ENCODE data around the gene SLC30A3.
A peak's percentile ranks its signal among the peaks of the same experiment; 100 is the strongest.
"Not testable (repeated sequence)": the region's sequence is repeated elsewhere in the genome, so short reads cannot be mapped to it uniquely, and the experiment has no call there.

SLC30A3 gene

DNA sequence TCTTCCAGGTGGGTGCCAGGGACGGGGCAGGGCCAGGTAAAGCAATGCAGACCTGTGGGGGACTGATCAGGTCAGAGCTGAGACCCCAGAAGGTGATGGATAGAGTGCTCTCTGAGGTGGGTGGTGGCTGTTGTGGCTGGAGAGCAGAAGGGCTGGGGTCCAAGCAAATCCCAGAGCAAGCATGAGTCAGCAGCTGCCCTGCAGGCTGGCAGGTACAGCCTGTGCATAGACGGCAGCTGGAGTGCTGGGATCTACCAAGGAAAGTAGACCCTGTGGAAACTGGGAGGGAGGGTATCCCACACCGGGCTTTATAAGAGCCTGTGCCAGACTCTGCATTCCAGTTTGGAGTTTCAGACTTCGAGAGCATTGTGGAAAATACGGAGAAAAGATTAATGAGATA lies 20.0 kb upstream of the SLC30A3 start:
- Histone ChIP-seq H3K4me3 (ENCODE audit: low read depth, low read length) (peak overlapping the region; percentile 49), H3K9ac (ENCODE audit: low read depth, low read length) (peak overlapping the region; percentile 22; the same call in 1 of the 2 replicates), H3K27ac (ENCODE audit: low read depth, low read length) (peak overlapping the region; percentile 48), H3K9me3 (ENCODE audit: control insufficient read depth, insufficient read depth, low read length) (no peaks in the 10 kb centered on the region), H3K4me1 (ENCODE audit: control insufficient read depth, insufficient read depth, low read length) (peaks cover 33% of the 10 kb centered on the region), H3K27me3 (ENCODE audit: control insufficient read depth, insufficient read depth, low read length) (peaks cover 9% of the 10 kb centered on the region; the same call in 1 of the 2 replicates), H3K36me3 (ENCODE audit: control insufficient read depth, insufficient read depth, low read length) (no peaks in the 10 kb centered on the region)

DNA sequence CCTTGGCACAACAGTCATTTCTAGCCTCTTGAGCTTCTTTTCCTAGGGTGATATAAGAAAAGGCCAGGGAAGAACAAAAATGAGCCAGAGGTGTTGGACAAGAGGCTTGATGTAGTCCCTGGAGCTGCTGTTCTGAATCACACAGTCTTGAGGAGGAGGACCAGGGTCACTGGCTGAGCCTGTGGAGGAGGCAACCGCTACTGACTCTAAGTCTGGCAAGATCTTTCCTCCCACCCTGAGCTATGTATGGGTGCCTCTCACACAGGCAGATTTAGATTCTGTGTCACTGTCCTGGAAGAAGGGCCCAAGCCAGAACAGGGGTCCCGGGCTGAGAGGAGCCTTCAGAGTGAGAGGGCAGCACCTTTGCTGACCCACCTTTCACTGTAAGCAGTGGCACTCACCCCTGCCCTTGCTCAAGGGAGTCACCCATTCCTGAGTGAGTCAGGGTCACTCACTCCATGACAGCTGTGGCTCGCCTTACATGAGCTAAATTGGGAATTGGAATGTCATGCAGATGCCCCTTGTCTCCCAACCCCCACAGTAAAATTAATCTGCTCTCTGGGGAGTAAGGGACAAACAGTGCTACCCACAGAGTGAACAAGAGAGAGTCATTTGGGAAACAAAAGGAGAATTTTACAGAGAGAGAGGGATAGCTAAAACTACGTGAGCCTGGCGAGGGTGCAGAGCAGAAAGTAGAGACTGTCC lies 19.2 kb upstream of the SLC30A3 start, which contains the start of gene TRIM54:
TRIM54 (plus strand) TSS at position 575 of the 705 bp plus-strand sequence. CDS start 303 bp downstream, outside the sequence.
- peak within 1 kb of the TSS; percentile 49 for H3K4me3 ChIP-seq (ENCODE audit: low read depth, low read length)
- peak within 1 kb of the TSS; percentile 48 for H3K27ac ChIP-seq (ENCODE audit: low read depth, low read length)
- peak within 1 kb of the TSS; percentile 22; the same call in 1 of the 2 replicates for H3K9ac ChIP-seq (ENCODE audit: low read depth, low read length)

DNA sequence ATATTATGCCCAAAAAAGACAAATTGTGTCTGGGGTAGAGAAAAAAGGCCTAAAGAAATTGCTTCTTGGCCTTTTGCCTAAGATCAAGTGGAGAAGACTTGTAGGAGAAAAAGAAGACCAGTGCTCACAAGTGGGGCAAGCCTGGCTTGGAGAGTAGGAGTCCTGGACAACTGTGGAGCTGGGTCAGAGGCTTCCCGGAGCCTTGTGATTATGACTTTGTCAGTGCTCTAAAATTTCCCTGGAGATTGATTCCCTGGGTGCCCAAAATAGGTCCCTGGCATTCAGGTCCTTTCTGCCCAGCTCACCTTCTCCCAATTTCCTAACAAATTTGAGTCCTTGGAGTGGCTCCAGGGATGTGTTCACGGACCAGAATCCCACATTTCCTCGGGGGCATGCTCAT lies 18.6 kb upstream of the SLC30A3 start:
- peaks cover 27% of the 10 kb centered on the region for H3K4me1 ChIP-seq (ENCODE audit: control insufficient read depth, insufficient read depth, low read length)
- H3K9ac ChIP-seq (ENCODE audit: low read depth, low read length) = no peak overlapping the region
- no peaks in the 10 kb centered on the region for H3K36me3 ChIP-seq (ENCODE audit: control insufficient read depth, insufficient read depth, low read length)
- no peak overlapping the region for H3K4me3 ChIP-seq (ENCODE audit: low read depth, low read length)
- H3K9me3 ChIP-seq (ENCODE audit: control insufficient read depth, insufficient read depth, low read length) = no peaks in the 10 kb centered on the region
- peak overlapping the region; percentile 16 for H3K27ac ChIP-seq (ENCODE audit: low read depth, low read length)
- peaks cover 9% of the 10 kb centered on the region; the same call in 1 of the 2 replicates for H3K27me3 ChIP-seq (ENCODE audit: control insufficient read depth, insufficient read depth, low read length)

More for the DNA sequence above, 19.2 kb upstream of the SLC30A3 start, which contains the start of gene TRIM54:
- Histone ChIP-seq H3K36me3 (ENCODE audit: control insufficient read depth, insufficient read depth, low read length) (no peaks in the 10 kb centered on the region), H3K27me3 (ENCODE audit: control insufficient read depth, insufficient read depth, low read length) (peaks cover 9% of the 10 kb centered on the region; the same call in 1 of the 2 replicates), H3K9me3 (ENCODE audit: control insufficient read depth, insufficient read depth, low read length) (no peaks in the 10 kb centered on the region), H3K4me1 (ENCODE audit: control insufficient read depth, insufficient read depth, low read length) (peaks cover 32% of the 10 kb centered on the region)

DNA sequence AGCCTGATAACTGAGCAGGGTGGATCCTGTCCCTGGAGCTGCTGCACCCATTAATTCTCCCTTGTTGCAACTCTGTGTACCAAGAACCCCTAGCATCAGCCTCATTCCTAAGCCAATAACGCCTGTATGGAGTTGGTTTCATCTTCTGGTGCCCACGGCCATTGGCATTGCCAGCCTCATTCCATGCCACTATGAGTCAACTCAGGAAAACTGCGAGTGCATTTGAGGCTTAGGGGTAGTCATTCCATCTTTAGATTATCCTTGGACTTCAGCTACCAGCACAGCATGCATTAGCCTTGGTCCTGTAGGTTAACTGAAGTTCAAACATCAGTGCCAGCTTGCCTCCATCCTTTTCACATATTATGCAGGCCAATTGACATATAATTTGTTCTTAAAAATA lies 18.0 kb upstream of the SLC30A3 start:
- H3K27ac ChIP-seq (ENCODE audit: low read depth, low read length) = no peak overlapping the region
- peaks cover 26% of the 10 kb centered on the region for H3K4me1 ChIP-seq (ENCODE audit: control insufficient read depth, insufficient read depth, low read length)
- H3K9ac ChIP-seq (ENCODE audit: low read depth, low read length) = no peak overlapping the region
- H3K9me3 ChIP-seq (ENCODE audit: control insufficient read depth, insufficient read depth, low read length) = no peaks in the 10 kb centered on the region
- H3K27me3 ChIP-seq (ENCODE audit: control insufficient read depth, insufficient read depth, low read length) = peaks cover 9% of the 10 kb centered on the region; the same call in 1 of the 2 replicates
- H3K36me3 ChIP-seq (ENCODE audit: control insufficient read depth, insufficient read depth, low read length) = no peaks in the 10 kb centered on the region
- no peak overlapping the region for H3K4me3 ChIP-seq (ENCODE audit: low read depth, low read length)

DNA sequence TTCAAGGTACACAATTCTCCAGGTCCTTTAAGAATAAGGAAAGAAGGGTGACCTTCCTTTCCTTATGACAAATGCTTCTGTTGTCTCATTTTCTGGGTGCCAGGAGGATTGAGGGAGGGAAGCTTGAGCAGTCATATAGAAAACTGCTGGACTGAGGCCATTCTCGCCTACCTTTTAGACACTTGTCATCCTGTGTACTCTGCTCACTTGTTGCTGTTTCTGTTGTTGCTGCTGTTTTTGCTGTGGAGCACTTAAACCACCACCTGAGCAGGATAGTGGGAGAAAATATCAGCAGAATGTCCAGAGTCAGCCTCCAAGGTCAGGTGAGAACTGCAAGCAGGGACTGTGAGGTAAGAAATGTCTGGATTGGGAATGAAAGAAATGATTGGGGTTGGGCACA lies 15.2 kb upstream of the SLC30A3 start:
- Histone ChIP-seq H3K27ac (ENCODE audit: low read depth, low read length) (no peak overlapping the region), H3K9ac (ENCODE audit: low read depth, low read length) (no peak overlapping the region), H3K9me3 (ENCODE audit: control insufficient read depth, insufficient read depth, low read length) (no peaks in the 10 kb centered on the region), H3K27me3 (ENCODE audit: control insufficient read depth, insufficient read depth, low read length) (peaks cover 9% of the 10 kb centered on the region; the same call in 1 of the 2 replicates), H3K4me1 (ENCODE audit: control insufficient read depth, insufficient read depth, low read length) (peaks cover 20% of the 10 kb centered on the region), H3K36me3 (ENCODE audit: control insufficient read depth, insufficient read depth, low read length) (no peaks in the 10 kb centered on the region), H3K4me3 (ENCODE audit: low read depth, low read length) (no peak overlapping the region)

DNA sequence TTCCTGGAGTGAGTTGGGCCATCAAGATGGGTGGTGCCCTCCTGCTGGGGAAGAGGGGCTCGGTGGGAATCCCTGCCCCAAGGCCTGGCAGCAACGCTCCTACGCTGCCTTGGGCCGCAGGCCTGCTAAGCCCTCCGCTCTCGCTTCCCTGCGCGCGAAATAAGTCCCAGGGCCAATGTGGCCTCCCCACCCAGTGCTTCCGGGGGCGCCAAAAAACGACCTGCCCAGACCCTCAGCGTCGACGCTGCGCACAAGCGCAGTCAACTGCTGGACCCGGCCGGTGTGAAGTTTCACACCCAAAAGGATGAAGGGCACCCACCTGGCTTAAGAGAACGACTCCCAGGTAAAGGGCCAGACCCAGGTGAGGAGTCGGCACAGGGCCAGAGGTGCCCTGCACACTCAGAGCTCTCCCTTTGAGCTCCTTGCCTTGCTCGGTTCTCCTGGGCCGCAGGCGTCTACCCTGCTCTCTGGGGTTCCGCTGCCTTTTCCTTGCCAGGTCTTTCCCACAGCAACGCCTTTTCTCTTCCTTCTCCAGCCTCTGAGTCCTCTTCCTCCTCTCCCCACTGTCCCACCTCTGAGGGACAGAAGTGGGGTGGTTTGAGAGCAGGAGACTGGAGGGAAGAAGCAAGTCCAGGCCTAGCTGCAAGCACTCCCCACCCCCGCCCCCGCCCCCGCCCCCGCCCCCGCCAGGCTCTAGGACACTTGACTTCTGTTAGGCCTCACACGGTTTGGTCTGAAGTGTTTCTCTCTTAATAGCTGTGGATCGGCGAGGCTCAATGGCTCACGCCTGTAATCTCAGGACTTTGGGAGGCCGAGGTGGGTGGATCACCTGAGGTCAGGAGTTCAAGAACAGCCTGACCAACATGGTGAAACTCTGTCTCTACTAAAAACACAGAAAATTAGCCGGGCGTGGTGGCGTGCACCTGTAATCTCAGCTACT lies 12.6 kb upstream of the SLC30A3 start, which contains the start of gene DNAJC5G:
DNAJC5G (plus strand) TSS at position 223 of the 940 bp plus-strand sequence. CDS start 1,296 bp downstream, outside the sequence.
- no peaks in the 10 kb centered on the region for H3K27me3 ChIP-seq (ENCODE audit: control insufficient read depth, insufficient read depth, low read length)
- H3K4me3 ChIP-seq (ENCODE audit: low read depth, low read length) = no peak within 1 kb of the TSS
- H3K36me3 ChIP-seq (ENCODE audit: control insufficient read depth, insufficient read depth, low read length) = no peaks in the 10 kb centered on the region
- H3K9ac ChIP-seq (ENCODE audit: low read depth, low read length) = no peak within 1 kb of the TSS
- H3K27ac ChIP-seq (ENCODE audit: low read depth, low read length) = no peak within 1 kb of the TSS
- H3K4me1 ChIP-seq (ENCODE audit: control insufficient read depth, insufficient read depth, low read length) = peaks cover 2% of the 10 kb centered on the region; the same call in 1 of the 2 replicates
- no peaks in the 10 kb centered on the region for H3K9me3 ChIP-seq (ENCODE audit: control insufficient read depth, insufficient read depth, low read length)

DNA sequence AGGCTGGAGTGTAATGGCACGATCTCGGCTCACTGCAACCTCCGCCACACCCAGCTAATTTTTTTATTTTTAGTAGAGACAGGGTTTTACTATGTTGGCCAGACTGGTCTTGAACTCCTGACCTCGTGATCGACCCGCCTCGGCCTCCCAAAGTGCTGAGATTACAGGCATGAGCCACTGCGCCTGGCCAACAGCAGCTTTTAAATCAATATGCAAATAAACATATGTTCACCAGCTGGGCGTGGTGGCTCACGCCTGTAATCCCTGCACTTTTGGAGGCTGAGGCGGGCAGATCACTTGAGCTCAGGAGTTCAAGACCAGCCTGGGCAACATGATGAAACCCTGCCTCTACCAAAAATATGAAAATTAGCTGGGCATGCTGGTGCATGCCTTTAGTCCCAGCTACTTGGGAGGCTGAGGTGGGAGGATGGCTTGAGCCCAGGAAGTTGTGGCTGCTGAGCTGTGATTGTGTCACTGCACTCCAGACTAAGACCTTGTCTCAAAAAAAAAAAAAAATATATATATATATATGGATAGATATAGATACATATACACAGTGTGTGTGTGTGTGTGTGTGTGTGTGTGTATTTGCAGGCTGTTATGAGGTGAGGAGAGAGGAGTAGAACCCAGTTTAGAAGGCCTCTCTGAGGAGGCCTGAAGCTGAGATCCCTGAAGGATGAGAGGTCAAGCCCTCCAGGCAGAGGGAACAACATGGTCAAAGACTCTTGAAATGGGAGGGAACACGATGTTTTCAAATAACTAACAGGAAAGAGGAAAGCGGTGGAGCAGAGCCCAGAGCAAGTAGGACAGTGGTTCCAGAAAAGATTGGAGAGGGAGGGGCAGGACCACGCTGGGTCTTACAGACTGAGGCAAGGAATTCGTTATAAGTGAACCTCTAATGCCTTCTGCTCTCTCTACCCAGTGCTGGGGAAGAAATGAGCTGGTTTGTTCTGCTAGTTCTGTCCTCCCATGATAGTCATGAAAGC lies 10.0 kb upstream of the SLC30A3 start:
- not testable (repeated sequence) for H3K4me3 ChIP-seq (ENCODE audit: low read depth, low read length); H3K27ac ChIP-seq (ENCODE audit: low read depth, low read length); H3K27me3 ChIP-seq (ENCODE audit: control insufficient read depth, insufficient read depth, low read length); H3K4me1 ChIP-seq (ENCODE audit: control insufficient read depth, insufficient read depth, low read length); H3K36me3 ChIP-seq (ENCODE audit: control insufficient read depth, insufficient read depth, low read length); H3K9ac ChIP-seq (ENCODE audit: low read depth, low read length); H3K9me3 ChIP-seq (ENCODE audit: control insufficient read depth, insufficient read depth, low read length)

DNA sequence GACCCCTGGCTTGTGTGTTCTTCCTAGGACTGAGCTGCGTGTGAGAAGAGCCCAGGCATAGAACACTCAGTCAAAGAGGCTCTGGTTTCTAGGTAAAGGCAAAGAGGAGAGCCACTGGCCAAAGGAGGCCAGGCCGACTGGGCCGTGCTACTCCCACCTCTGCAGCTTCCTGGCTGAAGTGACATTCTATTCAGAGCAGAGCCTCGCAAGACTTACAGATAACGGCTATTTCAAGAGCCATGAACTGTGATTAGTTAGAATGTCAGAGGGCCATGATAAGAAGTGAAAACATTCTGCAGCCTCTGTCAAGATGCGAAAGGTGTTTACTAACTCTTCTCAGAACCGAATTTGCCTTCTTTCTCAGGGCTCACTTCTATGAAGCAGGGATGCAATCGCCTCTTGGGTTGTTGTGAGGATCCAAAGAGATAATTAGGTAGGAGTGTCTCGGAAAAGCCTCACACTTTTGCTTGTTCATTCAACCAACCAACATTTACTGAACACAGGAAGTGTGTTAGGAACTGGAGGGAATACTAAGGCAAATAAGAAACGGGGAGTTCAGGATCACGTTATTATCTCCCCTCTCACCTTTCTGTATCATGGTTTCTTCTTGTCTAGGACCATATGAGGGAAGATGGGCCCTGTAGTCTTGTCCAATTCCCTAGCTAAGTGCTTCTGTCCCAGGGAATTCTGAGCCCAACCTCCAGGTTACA lies 8.9 kb upstream of the SLC30A3 start:
- Histone ChIP-seq H3K27me3 (ENCODE audit: control insufficient read depth, insufficient read depth, low read length) (peaks cover 4% of the 10 kb centered on the region), H3K4me3 (ENCODE audit: low read depth, low read length) (no peak overlapping the region), H3K36me3 (ENCODE audit: control insufficient read depth, insufficient read depth, low read length) (no peaks in the 10 kb centered on the region), H3K4me1 (ENCODE audit: control insufficient read depth, insufficient read depth, low read length) (no peaks in the 10 kb centered on the region), H3K9me3 (ENCODE audit: control insufficient read depth, insufficient read depth, low read length) (no peaks in the 10 kb centered on the region), H3K27ac (ENCODE audit: low read depth, low read length) (no peak overlapping the region), H3K9ac (ENCODE audit: low read depth, low read length) (no peak overlapping the region)

DNA sequence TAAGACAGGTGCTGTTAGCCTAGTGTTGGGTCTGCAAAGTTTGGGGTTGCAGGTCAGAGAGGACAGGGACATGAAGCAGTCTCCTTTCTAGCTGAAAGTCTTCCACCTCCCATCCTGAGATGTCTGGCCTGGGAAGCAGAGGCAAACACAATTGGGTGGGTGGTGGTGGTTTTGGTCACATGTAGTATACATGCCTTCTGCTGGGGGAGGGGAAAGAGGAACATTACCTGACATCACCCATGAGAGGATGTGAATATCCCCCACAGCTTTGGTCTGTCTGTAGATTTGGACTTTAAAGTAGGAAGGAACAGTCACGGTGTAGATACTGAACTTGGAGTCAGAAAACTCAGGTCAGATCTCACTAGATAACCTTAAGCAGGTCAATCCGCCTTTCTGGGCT lies 7.8 kb upstream of the SLC30A3 start:
- Histone ChIP-seq H3K36me3 (ENCODE audit: control insufficient read depth, insufficient read depth, low read length) (no peaks in the 10 kb centered on the region), H3K27ac (ENCODE audit: low read depth, low read length) (no peak overlapping the region), H3K27me3 (ENCODE audit: control insufficient read depth, insufficient read depth, low read length) (peaks cover 14% of the 10 kb centered on the region), H3K9ac (ENCODE audit: low read depth, low read length) (no peak overlapping the region), H3K9me3 (ENCODE audit: control insufficient read depth, insufficient read depth, low read length) (no peaks in the 10 kb centered on the region), H3K4me1 (ENCODE audit: control insufficient read depth, insufficient read depth, low read length) (no peaks in the 10 kb centered on the region), H3K4me3 (ENCODE audit: low read depth, low read length) (no peak overlapping the region)
